Esophagus muscularis mucosa (tissue), 3 donors: ENCODE data around the gene A3GALT2.

ENCODE experiments used
- CTCF ChIP-seq, 3 experiments: fragments of 200-600 bp in 2 of 3; fragments of 450-650 bp in 1 of 3; sonication (generic) in 2 of 3; IDR thresholded peaks; one replicate each; pipeline ENCODE4 v1.5.1; 2017 to 2019; ENCODE audit warnings: antibody characterized with exemption in 3 of 3, mild to moderate bottlenecking in 2 of 3, moderate library complexity in 1 of 3
- POLR2A ChIP-seq: fragments of 450-650 bp; IDR thresholded peaks from one replicate; pipeline ENCODE4 v1.6.1; 2017; ENCODE audit warnings: antibody characterized with exemption, moderate library complexity, mild to moderate bottlenecking, low read depth
- POLR2AphosphoS5 ChIP-seq, 2 donors: sonication (generic); formaldehyde crosslinking; IDR thresholded peaks; one replicate each; pipeline ENCODE4 v1.6.1; 2017; ENCODE audit warnings: antibody characterized with exemption in 2 of 2

GRCh38 chr1:33305816-33306652, 14.9 kb downstream of the A3GALT2 start:
- TF ChIP-seq CTCF (IDR thresholded peaks at IDR 0.05) (no peak), POLR2A (no peak), POLR2AphosphoS5 (IDR thresholded peaks at IDR 0.05) (no peak)
